NT2/D1 (cell line): Measurements from ENCODE around the gene NACC2.

Experiments
- SUZ12 ChIP-seq: IDR thresholded peaks from 2 replicates; pipeline ENCODE4 v1.6.1; 2011; ENCODE audit not compliant: insufficient read length, insufficient read depth; ENCODE audit errors: extremely low read depth
- YY1 ChIP-seq: IDR thresholded peaks from 2 replicates; pipeline ENCODE4 v1.6.1; 2011; ENCODE audit not compliant: insufficient read length, insufficient read depth
- ZNF274 ChIP-seq: IDR thresholded peaks from 2 replicates; pipeline ENCODE4 v1.6.1; 2011; ENCODE audit warnings: mild to moderate bottlenecking, low read depth, low read length

- TF ChIP-seq ZNF274 (no peak), SUZ12 (no peak), YY1 (no peak)
These were observed 71.5 kb downstream of the NACC2 start for GRCh38 chr9:136023410-136024225.
